MCF 10A (cell line): ENCODE results near the gene COQ5. TPM values are rescaled to one million over a fixed set of nuclear protein-coding genes. Genes with fewer than 3 reads are reported as not detected.

ENCODE experiments used
- BruUV-seq: library from RNA; stranded (reverse); fragments of 400-500 nt; replicated peaks from 2 replicates; lab custom pipeline; 2021; lab: Mats Ljungman, UMichigan
- CTCF ChIA-PET: fragments of 300-600 bp; sonication (Branson Sonifier 250); formaldehyde crosslinking; extraction: SDS; loops from one replicate; lab custom pipeline; 2021; ENCODE audit warnings: antibody characterized with exemption, inconsistent platforms; lab: Yijun Ruan, JAX
- POLR2A ChIA-PET: fragments of 300-600, 350-650 bp; sonication (Branson Sonifier 250); formaldehyde crosslinking; extraction: SDS; loops from one replicate; lab custom pipeline; 2020; ENCODE audit warnings: antibody characterized with exemption, inconsistent platforms; lab: Yijun Ruan, JAX
- DNase-seq: peaks from one replicate; pipeline ENCODE4 v3.0.0-alpha.2; 2018; ENCODE audit not compliant: unreplicated experiment
- H3K27ac Mint-ChIP-seq: one replicate; pipeline ENCODE4 v1.8.0; 2022; ENCODE audit warnings: mild to moderate bottlenecking, low read depth, mixed read lengths; ENCODE audit not compliant: unreplicated experiment
- H3K27me3 Mint-ChIP-seq: one replicate; pipeline ENCODE4 v1.8.0; 2022; ENCODE audit warnings: mixed read lengths; ENCODE audit not compliant: insufficient read depth, unreplicated experiment
- H3K36me3 Mint-ChIP-seq: one replicate; pipeline ENCODE4 v1.8.0; 2022; ENCODE audit warnings: mild to moderate bottlenecking, moderate library complexity, mixed read lengths; ENCODE audit not compliant: insufficient read depth, unreplicated experiment
- H3K4me1 Mint-ChIP-seq: one replicate; pipeline ENCODE4 v1.8.0; 2022; ENCODE audit warnings: mixed read lengths; ENCODE audit not compliant: insufficient read depth, unreplicated experiment
- H3K4me3 Mint-ChIP-seq: one replicate; pipeline ENCODE4 v1.8.0; 2022; ENCODE audit warnings: mild to moderate bottlenecking, moderate library complexity, mixed read lengths; ENCODE audit not compliant: unreplicated experiment
- H3K9me3 Mint-ChIP-seq: one replicate; pipeline ENCODE4 v1.8.0; 2022; ENCODE audit warnings: mixed read lengths; ENCODE audit not compliant: unreplicated experiment
- CTCF ChIP-seq: fragments of 200-600 bp; IDR thresholded peaks from one replicate; pipeline ENCODE4 v1.8.0; 2022; ENCODE audit warnings: antibody characterized with exemption, mild to moderate bottlenecking; ENCODE audit not compliant: unreplicated experiment
- intact Hi-C: fragments of 100-400 bp; cut with micrococcal nuclease; formaldehyde crosslinking; loops from 2 replicates; pipeline ENCODE4 v1.14.1; 2022
- total RNA-seq: library from RNA; stranded (reverse); gene quantifications from 2 replicates; pipeline ENCODE4 v1.2.3, GENCODE V29; 2022

The COQ5 gene
- total RNA-seq, 1 experiment from 2014 or later, result 22.9 TPM

GRCh38 chr12:120462099-120462640 lies 66.8 kb downstream of the COQ5 start:
- intact Hi-C loops, result no loop called here
- Mint-ChIP-seq H3K4me3 (no peak overlapping the region), H3K27ac (no peak overlapping the region), H3K4me1 (peaks cover 12% of the 10 kb centered on the region), H3K27me3 (no peaks in the 10 kb centered on the region), H3K9me3 (no peaks in the 10 kb centered on the region), H3K36me3 (peaks cover 91% of the 10 kb centered on the region)
- TSS peak; percentile 2 for BruUV-seq
- POLR2A ChIA-PET, result interaction anchor here (1.8 kb wide), 1 partner anchor 15 kb away, joined by 8 read pairs; no protein-coding TSS in a partner anchor
- no peak for TF ChIP-seq CTCF
- no peak for DNase-seq
- CTCF ChIA-PET, result interaction anchor here (1.2 to 1.6 kb wide), 2 partner anchors 10 to 129 kb away, joined by 3 to 5 read pairs; no protein-coding TSS in a partner anchor

GRCh38 chr12:120460157-120460556 lies 68.8 kb downstream of the COQ5 start:
- BruUV-seq, result no TSS peak
- intact Hi-C loops, result no loop called here
- Mint-ChIP-seq H3K27me3 (no peaks in the 10 kb centered on the region), H3K4me1 (no peaks in the 10 kb centered on the region), H3K4me3 (no peak overlapping the region), H3K9me3 (no peaks in the 10 kb centered on the region), H3K27ac (no peak overlapping the region), H3K36me3 (peaks cover 89% of the 10 kb centered on the region)
- ChIA-PET POLR2A (interaction anchor here (0.8 to 1.2 kb wide), 3 partner anchors 8 to 16 kb away, joined by 3 to 5 read pairs (median 3); no protein-coding TSS in a partner anchor), CTCF (interaction anchor here (1.5 kb wide), 1 partner anchor 10 kb away, joined by 4 read pairs; no protein-coding TSS in a partner anchor)
- TF ChIP-seq CTCF, result no peak
- no peak for DNase-seq

- peak; percentile 15 for TF ChIP-seq CTCF
These were observed 71.8 kb downstream of the COQ5 start for GRCh38 chr12:120457133-120457532.

GRCh38 chr12:120455302-120455701 lies 73.7 kb downstream of the COQ5 start:
- no peak for TF ChIP-seq CTCF
- Mint-ChIP-seq H3K4me1 (no peaks in the 10 kb centered on the region), H3K27ac (no peak overlapping the region), H3K27me3 (no peaks in the 10 kb centered on the region), H3K4me3 (no peak overlapping the region), H3K9me3 (no peaks in the 10 kb centered on the region), H3K36me3 (peaks cover 78% of the 10 kb centered on the region)
- no TSS peak for BruUV-seq
- ChIA-PET CTCF (interaction anchor here (0.6 to 5.8 kb wide), 4 partner anchors 12 to 37 kb away, joined by 3 to 42 read pairs (median 4); partner anchors contain the start of gene SRSF9), POLR2A (no interaction called here)
- intact Hi-C loops, result no loop called here
- no peak for DNase-seq

More at GRCh38 chr12:120457133-120457532, 71.8 kb downstream of the COQ5 start:
- no peaks in the 10 kb centered on the region for H3K4me1 Mint-ChIP-seq
- POLR2A ChIA-PET, result interaction anchor here (0.7 to 1.7 kb wide), 4 partner anchors 9 to 18 kb away, joined by 3 to 5 read pairs (median 4); no protein-coding TSS in a partner anchor
- CTCF ChIA-PET, result interaction anchor here (0.6 to 5.8 kb wide), 6 partner anchors 10 to 130 kb away, joined by 3 to 42 read pairs (median 4); partner anchors contain the start of genes PLA2G1B and SRSF9
- intact Hi-C loops, result no loop called here
- no peak overlapping the region for H3K27ac Mint-ChIP-seq
- H3K27me3 Mint-ChIP-seq, result no peaks in the 10 kb centered on the region
- H3K36me3 Mint-ChIP-seq, result peaks cover 86% of the 10 kb centered on the region
- no peak overlapping the region for H3K4me3 Mint-ChIP-seq
- no TSS peak for BruUV-seq
- DNase-seq, result no peak
- no peaks in the 10 kb centered on the region for H3K9me3 Mint-ChIP-seq
